Panc1 (cell line): Measurements from ENCODE around the gene PDILT.

ENCODE experiments used
- CTCF ChIP-seq: fragments of 450-650 bp; IDR thresholded peaks from 2 replicates; pipeline ENCODE4 v1.5.1; 2017; ENCODE audit warnings: mild to moderate bottlenecking
- POLR2AphosphoS5 ChIP-seq: IDR thresholded peaks from 2 replicates; pipeline ENCODE4 v1.6.1; 2012; ENCODE audit warnings: mild to moderate bottlenecking, low read depth, low read length, moderate library complexity
- SIN3A ChIP-seq: IDR thresholded peaks from 2 replicates; pipeline ENCODE4 v1.6.1; 2012; ENCODE audit warnings: low read depth, mild to moderate bottlenecking, low read length, moderate library complexity, borderline replicate concordance; ENCODE audit not compliant: insufficient read depth

GRCh38 chr16:20396846-20397467 is 7.6 kb downstream of the PDILT start:
- no peak for TF ChIP-seq CTCF
- no peak for TF ChIP-seq POLR2AphosphoS5
- TF ChIP-seq SIN3A = no peak
